Liver (tissue), 10 donors: ENCODE measurements around the gene BCL7C. TPM values are rescaled to one million over a fixed set of nuclear protein-coding genes. Genes with fewer than 3 reads are reported as not detected.

Experiments used
- DNase-seq: peaks from one replicate; pipeline ENCODE4 v3.0.0-alpha.2; 2017; ENCODE audit warnings: low spot score
- H3K27ac ChIP-seq, 2 donors: one replicate each; pipeline ENCODE4 v1.7.0; 2013; ENCODE audit warnings: inconsistent platforms in 2 of 2, low read length in 2 of 2, control low read depth in 1 of 2, low read depth in 1 of 2, mild to moderate bottlenecking in 1 of 2
- H3K27me3 ChIP-seq, 4 donors: one replicate each; pipeline versions ENCODE4 v1.6.1 to v1.7.0; 2013; ENCODE audit warnings: low read length in 3 of 4, inconsistent platforms in 1 of 4, mild to moderate bottlenecking in 1 of 4, moderate library complexity in 1 of 4; ENCODE audit not compliant: control insufficient read depth in 4 of 4, insufficient read depth in 4 of 4
- H3K36me3 ChIP-seq, 4 donors: one replicate each; pipeline versions ENCODE4 v1.6.1 to v1.7.0; 2013; ENCODE audit warnings: low read length in 3 of 4, mild to moderate bottlenecking in 3 of 4, low read depth in 1 of 4, moderate library complexity in 1 of 4; ENCODE audit not compliant: control insufficient read depth in 4 of 4, insufficient read depth in 3 of 4
- H3K4me1 ChIP-seq, 4 donors: one replicate each; pipeline versions ENCODE4 v1.6.1 to v1.7.0; 2013; ENCODE audit warnings: low read length in 3 of 4, mild to moderate bottlenecking in 3 of 4, moderate library complexity in 1 of 4; ENCODE audit not compliant: control insufficient read depth in 4 of 4, insufficient read depth in 4 of 4
- H3K4me3 ChIP-seq, 3 donors: one replicate each; pipeline versions ENCODE4 v1.6.1 to v1.7.0; 2013; ENCODE audit warnings: low read length in 3 of 3, control low read depth in 1 of 3, low read depth in 1 of 3, mild to moderate bottlenecking in 1 of 3
- H3K9ac ChIP-seq, 2 donors: one replicate each; pipeline ENCODE4 v1.7.0; 2013; ENCODE audit warnings: low read length in 2 of 2, mild to moderate bottlenecking in 2 of 2, moderate library complexity in 2 of 2, control low read depth in 1 of 2, low read depth in 1 of 2
- H3K9me3 ChIP-seq, 4 donors: one replicate each; pipeline versions ENCODE4 v1.6.1 to v1.7.0; 2013; ENCODE audit warnings: low read length in 3 of 4; ENCODE audit not compliant: control insufficient read depth in 4 of 4
- FOXA2 ChIP-seq: IDR thresholded peaks from 2 replicates; pipeline ENCODE4 v1.6.1; 2016; ENCODE audit warnings: antibody characterized with exemption
- SP1 ChIP-seq: IDR thresholded peaks from 2 replicates; pipeline ENCODE4 v1.6.1; 2018; ENCODE audit warnings: antibody characterized with exemption, mild to moderate bottlenecking
- WGBS: extraction: QIAGEN DNeasy Blood & Tissue Kit; methylation state at CpG from one replicate; pipeline ENCODE4 v1.1.7; 2013; 5-methylcytosine and 5-hydroxymethylcytosine counted together
- polyA plus RNA-seq, 2 donors: library from polyadenylated mRNA; stranded (reverse) in 1 of 2; unstranded in 1 of 2; fragments of 200-250 nt in 1 of 2; fragments of >200 nt in 1 of 2; fragmentation: Nextera tagmentation in 1 of 2; extraction: Ambion mirVana in 1 of 2; gene quantifications; one replicate each; pipeline versions ENCODE4 v1.2.1 to v1.2.3, GENCODE V29; 2013 to 2015
- small RNA-seq: library from RNA; depleted of rRNA; stranded (forward); fragments of <200 nt; gene quantifications from one replicate; pipeline ENCODE3, GENCODE V24; 2014
- total RNA-seq, 2 donors: library from RNA; depleted of rRNA; stranded (reverse); fragments of >200 nt; gene quantifications; one replicate each; pipeline ENCODE4 v1.2.3, GENCODE V29; 2014
- donor health status: healthy.
- donor health status: healthy.
- donor health status: healthy.
- donor health status: healthy.
- donor health status: healthy.

Gene BCL7C
- total and polyA plus RNA-seq, 4 donors, result 3.4 to 7.1 (median 5.5) TPM

DNA sequence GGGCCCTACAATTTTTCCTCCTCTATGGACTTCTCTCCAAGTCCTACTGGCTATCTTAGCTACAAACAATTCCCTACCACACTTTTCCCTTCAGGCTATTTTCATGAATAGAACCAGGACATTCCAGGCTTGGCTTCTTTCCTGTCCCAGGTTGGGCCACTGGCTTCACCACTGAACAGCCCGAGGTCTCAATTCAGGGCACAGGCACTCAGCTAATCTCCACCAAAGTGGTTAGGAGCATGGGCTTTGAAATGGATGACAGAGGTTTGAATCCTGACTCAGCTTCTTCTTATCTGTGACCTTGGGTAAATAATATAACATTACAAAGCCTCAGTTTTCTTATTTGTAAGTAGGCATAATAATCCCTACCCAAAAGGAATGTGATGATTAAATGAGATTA lies 56.0 kb downstream of the BCL7C start:
- Histone ChIP-seq H3K27ac (no peak overlapping the region), H3K9ac (no peak overlapping the region), H3K9me3 (no peaks in the 10 kb centered on the region), H3K36me3 (no peaks in the 10 kb centered on the region), H3K4me3 (no peak overlapping the region), H3K4me1 (peaks cover 0 to 2% (median 0%) of the 10 kb centered on the region in 4 donors), H3K27me3 (no peaks in the 10 kb centered on the region)
- TF ChIP-seq SP1 (no peak), FOXA2 (no peak)
- 86% methylated on average over 1 of the region's 1 CpG for WGBS
- DNase-seq, result no peak

Small RNA genes within 50 kb of the gene (small RNA-seq; reads per million reads assigned to genes)
- gene MIR4519 (not detected), gene MIR762 (not detected)

Other genes starting within 250 kb of the BCL7C start
- gene PRR14, start 243.1 kb downstream of the BCL7C start, total RNA-seq, result 1 to 10 TPM; 7.5 to 9.1 TPM
- gene PRR14, start 243.1 kb downstream of the BCL7C start, polyA plus RNA-seq, result 10 to 100 TPM in 1 of 2 donors, 1 to 10 TPM in 1; 8.6 to 13.5 TPM
- gene FBRS, start 235.6 kb downstream of the BCL7C start, total RNA-seq, result 10 to 100 TPM in 1 of 2 donors, 1 to 10 TPM in 1; 7.3 to 15.1 TPM
- 10 to 100 TPM in 1 of 2 donors, 1 to 10 TPM in 1; 4.1 to 15.5 TPM for gene FBRS, start 235.6 kb downstream of the BCL7C start, polyA plus RNA-seq
- gene SRCAP, start 194.9 kb downstream of the BCL7C start, total RNA-seq, result 10 to 100 TPM; 26.8 to 27.7 TPM
- 1 to 10 TPM; 7.6 to 8.7 TPM for gene SRCAP, start 194.9 kb downstream of the BCL7C start, polyA plus RNA-seq
- gene PHKG2, start 145.7 kb downstream of the BCL7C start, total RNA-seq, result 10 to 100 TPM in 1 of 2 donors, 1 to 10 TPM in 1; 9.2 to 16.3 TPM
- 10 to 100 TPM; 19.5 to 21.2 TPM for gene PHKG2, start 145.7 kb downstream of the BCL7C start, polyA plus RNA-seq
- gene CFAP119, start 132.0 kb downstream of the BCL7C start, total RNA-seq, result 1 to 10 TPM in 1 of 2 donors, under 1 TPM in 1; 0.33 to 2.7 TPM
- gene CFAP119, start 132.0 kb downstream of the BCL7C start, polyA plus RNA-seq, result 1 to 10 TPM in 1 of 2 donors, under 1 TPM in 1; 0.82 to 1.6 TPM
- 10 to 100 TPM; 41.0 to 55.4 TPM for gene RNF40, start 131.8 kb downstream of the BCL7C start, total RNA-seq
- 10 to 100 TPM; 25.9 to 27.1 TPM for gene RNF40, start 131.8 kb downstream of the BCL7C start, polyA plus RNA-seq
- gene ZNF629, start 106.9 kb downstream of the BCL7C start, total RNA-seq, result 1 to 10 TPM; 3.3 to 4.2 TPM
- gene ZNF629, start 106.9 kb downstream of the BCL7C start, polyA plus RNA-seq, result 1 to 10 TPM in 1 of 2 donors, under 1 TPM in 1; 0.86 to 3.5 TPM
- under 1 TPM in 1 of 2 donors, not detected in 1; 0.75 TPM for gene CTF1, start 2.5 kb upstream of the BCL7C start, total RNA-seq
- gene CTF1, start 2.5 kb upstream of the BCL7C start, polyA plus RNA-seq, result under 1 TPM; 0.19 to 0.35 TPM
- 1 to 10 TPM; 3.0 to 4.8 TPM for gene FBXL19, start 29.5 kb upstream of the BCL7C start, total RNA-seq
- 1 to 10 TPM in 1 of 2 donors, under 1 TPM in 1; 0.31 to 2.4 TPM for gene FBXL19, start 29.5 kb upstream of the BCL7C start, polyA plus RNA-seq
- gene ORAI3, start 55.0 kb upstream of the BCL7C start, total RNA-seq, result 10 to 100 TPM; 26.6 to 39.1 TPM
- gene ORAI3, start 55.0 kb upstream of the BCL7C start, polyA plus RNA-seq, result 10 to 100 TPM; 28.8 to 34.1 TPM
- gene SETD1A, start 63.7 kb upstream of the BCL7C start, total RNA-seq, result 1 to 10 TPM; 3.6 to 3.8 TPM
- 1 to 10 TPM; 2.7 to 4.9 TPM for gene SETD1A, start 63.7 kb upstream of the BCL7C start, polyA plus RNA-seq
- gene HSD3B7, start 91.1 kb upstream of the BCL7C start, total RNA-seq, result 10 to 100 TPM; 23.9 to 84.8 TPM
- 10 to 100 TPM; 74.0 to 93.9 TPM for gene HSD3B7, start 91.1 kb upstream of the BCL7C start, polyA plus RNA-seq
- 1 to 10 TPM in 1 of 2 donors, under 1 TPM in 1; 0.09 to 1.2 TPM for gene STX1B, start 116.6 kb upstream of the BCL7C start, total RNA-seq
- gene STX1B, start 116.6 kb upstream of the BCL7C start, polyA plus RNA-seq, result under 1 TPM; 0.19 to 0.82 TPM
- 10 to 100 TPM; 11.4 to 19.8 TPM for gene STX4, start 139.5 kb upstream of the BCL7C start, total RNA-seq
- gene STX4, start 139.5 kb upstream of the BCL7C start, polyA plus RNA-seq, result 10 to 100 TPM; 14.9 to 22.1 TPM
- 1 to 10 TPM; 4.4 to 4.8 TPM for gene ZNF668, start 180.2 kb upstream of the BCL7C start, total RNA-seq
- 1 to 10 TPM in 1 of 2 donors, under 1 TPM in 1; 0.92 to 3.3 TPM for gene ZNF668, start 180.2 kb upstream of the BCL7C start, polyA plus RNA-seq
- 1 to 10 TPM; 5.4 to 9.6 TPM for gene ZNF646, start 180.3 kb upstream of the BCL7C start, total RNA-seq
- gene ZNF646, start 180.3 kb upstream of the BCL7C start, polyA plus RNA-seq, result 1 to 10 TPM in 1 of 2 donors, under 1 TPM in 1; 0.89 to 2.7 TPM
- 10 to 100 TPM in 1 of 2 donors, under 1 TPM in 1; 0.51 to 14.5 TPM for gene PRSS53, start 194.9 kb upstream of the BCL7C start, total RNA-seq
- 1 to 10 TPM; 1.6 to 4.4 TPM for gene PRSS53, start 194.9 kb upstream of the BCL7C start, polyA plus RNA-seq
- gene VKORC1, start 200.7 kb upstream of the BCL7C start, total RNA-seq, result 100 to 1,000 TPM in 1 of 2 donors, 10 to 100 TPM in 1; 29.9 to 166 TPM
- 100 to 1,000 TPM; 360 to 519 TPM for gene VKORC1, start 200.7 kb upstream of the BCL7C start, polyA plus RNA-seq
- 10 to 100 TPM; 10.0 to 29.5 TPM for gene BCKDK, start 214.3 kb upstream of the BCL7C start, total RNA-seq
- gene BCKDK, start 214.3 kb upstream of the BCL7C start, polyA plus RNA-seq, result 10 to 100 TPM; 40.2 to 41.6 TPM
- 10 to 100 TPM; 20.9 to 37.4 TPM for gene KAT8, start 223.6 kb upstream of the BCL7C start, total RNA-seq
- 10 to 100 TPM; 15.9 to 18.3 TPM for gene KAT8, start 223.6 kb upstream of the BCL7C start, polyA plus RNA-seq
- 1 to 10 TPM; 1.1 to 8.3 TPM for gene PRSS8, start 241.7 kb upstream of the BCL7C start, total RNA-seq
- gene PRSS8, start 241.7 kb upstream of the BCL7C start, polyA plus RNA-seq, result 10 to 100 TPM in 1 of 2 donors, 1 to 10 TPM in 1; 8.5 to 50.1 TPM